Daoy (cell line): ENCODE data around the gene TMEM109. TPM values are rescaled to one million over a fixed set of nuclear protein-coding genes. Genes with fewer than 3 reads are reported as not detected.

Experiments used
- DNase-seq: peaks from one replicate; pipeline ENCODE4 v3.0.0-alpha.2; 2015; ENCODE audit warnings: low read depth
- total RNA-seq: library from RNA; depleted of rRNA; stranded (reverse); fragments of >200 nt; shearing (Covaris generic); gene quantifications from 2 replicates; pipeline ENCODE4 v1.2.3, GENCODE V29; 2014

Gene TMEM109
- total RNA-seq, 1 experiment from 2014 or later: 54.5 TPM

DNA sequence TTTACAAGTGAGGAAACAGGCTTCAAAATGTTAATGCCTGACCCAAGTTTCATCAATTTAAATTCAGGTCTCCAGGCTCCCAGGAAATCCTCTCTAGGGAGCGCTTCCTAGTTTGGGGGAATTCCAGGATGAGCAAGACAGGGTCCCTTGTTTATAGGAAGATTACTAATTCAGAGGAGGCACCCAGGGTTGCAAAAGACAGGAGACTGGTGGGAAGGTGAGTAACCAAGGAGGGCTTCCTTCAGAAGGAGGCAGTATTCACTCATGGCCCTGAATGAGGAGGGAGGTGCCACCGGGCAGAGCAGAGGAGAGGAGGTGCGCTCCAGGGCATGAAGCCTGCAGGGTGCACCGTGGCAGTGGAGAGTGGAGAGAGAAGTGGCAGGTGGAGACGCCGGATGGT, 11.9 kb downstream of the TMEM109 start:
- peak; percentile 76 for DNase-seq

DNA sequence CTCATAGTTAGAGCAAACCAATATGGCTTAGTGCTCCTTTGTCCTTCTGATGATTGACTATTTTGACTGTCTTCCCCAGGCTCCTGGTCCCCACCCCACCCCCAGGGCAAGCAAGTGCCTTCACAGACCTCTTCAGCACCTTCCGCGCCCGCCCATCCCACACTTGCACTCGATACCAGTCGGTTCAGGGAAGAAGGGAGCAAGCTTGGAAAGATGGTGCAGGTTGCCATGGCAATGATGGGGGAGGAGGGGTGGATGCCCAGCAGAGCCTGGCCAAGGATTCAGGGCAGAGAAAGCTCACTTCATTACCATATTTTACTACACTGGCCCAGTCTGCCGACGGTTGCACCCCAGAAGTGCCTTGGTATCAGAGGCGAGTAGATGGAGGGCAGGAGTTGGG, 12.5 kb downstream of the TMEM109 start:
- no peak for DNase-seq

DNA sequence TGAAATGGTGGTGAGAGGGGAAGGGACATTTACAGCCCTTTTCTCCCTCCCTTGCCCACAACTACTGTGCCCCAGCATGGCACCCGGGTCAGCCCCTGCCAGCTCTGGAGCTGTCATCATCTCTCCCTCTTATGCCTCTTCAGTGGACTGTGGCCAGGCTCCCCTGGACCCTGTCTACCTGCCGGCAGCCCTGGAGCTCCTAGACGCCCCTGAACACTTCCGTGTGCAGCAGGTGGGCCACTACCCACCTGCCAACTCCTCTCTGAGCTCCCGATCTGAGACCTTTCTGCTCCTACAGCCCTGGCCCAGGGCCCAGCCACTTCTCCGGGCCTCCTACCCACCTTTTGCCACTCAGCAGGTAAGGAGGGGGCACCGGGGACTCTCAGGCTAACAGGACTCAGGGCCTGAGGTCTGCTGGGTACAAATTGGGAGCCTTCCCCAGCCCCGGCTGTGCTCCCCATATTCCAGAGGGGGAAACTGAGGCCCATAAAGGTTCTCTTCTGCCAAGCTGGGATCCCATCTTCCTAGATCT, 13.2 kb downstream of the TMEM109 start:
- DNase-seq: no peak

DNA sequence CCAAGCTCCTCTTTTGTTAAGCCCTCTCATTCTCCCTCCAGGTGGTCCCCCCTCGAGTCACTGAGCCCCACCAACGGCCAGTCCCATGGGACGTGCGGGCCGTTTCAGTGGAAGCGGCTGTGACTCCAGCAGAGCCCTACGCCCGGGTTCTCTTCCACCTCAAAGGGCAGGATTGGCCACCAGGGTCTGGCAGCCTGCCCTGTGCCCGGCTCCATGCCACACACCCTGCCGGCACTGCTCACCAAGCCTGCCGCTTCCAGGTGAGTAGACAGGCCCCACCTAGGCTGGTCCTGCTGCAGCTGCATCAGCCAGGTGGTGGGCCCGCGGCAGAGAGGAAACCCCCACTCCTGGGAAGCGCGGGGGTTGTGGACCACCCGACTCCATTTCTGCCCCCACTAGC, 13.6 kb downstream of the TMEM109 start:
- no peak for DNase-seq

DNA sequence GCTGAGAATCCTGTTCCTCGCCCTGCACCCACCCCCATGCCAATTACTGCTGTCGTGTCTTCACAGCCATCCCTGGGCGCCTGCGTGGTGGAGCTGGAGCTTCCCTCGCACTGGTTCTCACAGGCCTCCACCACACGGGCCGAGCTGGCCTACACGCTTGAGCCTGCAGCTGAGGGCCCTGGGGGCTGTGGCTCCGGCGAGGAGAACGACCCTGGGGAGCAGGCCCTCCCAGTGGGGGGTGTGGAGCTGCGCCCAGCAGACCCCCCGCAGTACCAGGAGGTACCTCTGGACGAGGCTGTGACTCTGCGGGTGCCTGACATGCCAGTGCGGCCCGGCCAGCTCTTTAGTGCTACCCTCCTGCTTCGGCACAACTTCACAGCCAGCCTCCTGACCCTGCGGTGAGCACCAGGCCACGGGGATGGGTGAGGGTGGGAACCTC, 14.6 kb downstream of the TMEM109 start:
- DNase-seq: no peak

DNA sequence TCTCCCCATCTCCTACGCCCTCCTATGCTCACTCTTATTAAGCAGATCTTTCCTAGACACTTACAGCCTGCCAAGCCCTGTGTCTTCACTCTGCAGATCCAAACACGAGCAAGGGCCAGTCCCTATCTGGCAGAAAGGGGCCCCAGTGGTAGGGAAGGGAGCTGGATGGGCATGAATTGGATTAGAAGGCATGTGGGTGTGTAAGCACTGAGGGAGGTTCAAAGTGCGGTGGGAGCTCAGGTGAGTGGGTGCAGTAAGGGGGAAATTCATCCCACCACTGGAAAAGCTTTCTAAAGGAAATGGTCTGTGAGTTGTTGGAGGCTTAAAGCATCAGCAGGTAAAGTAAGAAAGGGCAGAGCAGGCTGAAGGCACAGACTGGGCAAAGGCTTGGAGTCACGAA, 15.8 kb downstream of the TMEM109 start:
- DNase-seq: no peak

DNA sequence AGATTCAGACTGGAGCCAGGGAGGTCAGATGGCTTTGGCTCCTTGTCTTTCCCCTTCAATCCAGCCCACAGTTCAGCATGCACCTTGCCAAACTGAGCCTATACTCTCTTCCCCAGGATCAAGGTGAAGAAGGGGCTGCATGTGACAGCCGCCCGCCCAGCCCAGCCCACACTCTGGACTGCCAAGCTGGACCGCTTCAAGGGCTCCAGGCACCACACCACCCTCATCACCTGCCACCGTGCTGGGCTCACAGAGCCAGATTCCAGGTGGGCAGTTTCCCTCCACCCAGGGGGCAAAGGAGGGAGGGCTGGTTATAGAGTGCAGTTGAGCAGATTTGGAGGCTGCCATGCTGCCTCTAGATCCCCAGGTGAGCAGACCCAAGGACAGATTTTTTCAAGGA, 16.4 kb downstream of the TMEM109 start:
- DNase-seq: no peak

DNA sequence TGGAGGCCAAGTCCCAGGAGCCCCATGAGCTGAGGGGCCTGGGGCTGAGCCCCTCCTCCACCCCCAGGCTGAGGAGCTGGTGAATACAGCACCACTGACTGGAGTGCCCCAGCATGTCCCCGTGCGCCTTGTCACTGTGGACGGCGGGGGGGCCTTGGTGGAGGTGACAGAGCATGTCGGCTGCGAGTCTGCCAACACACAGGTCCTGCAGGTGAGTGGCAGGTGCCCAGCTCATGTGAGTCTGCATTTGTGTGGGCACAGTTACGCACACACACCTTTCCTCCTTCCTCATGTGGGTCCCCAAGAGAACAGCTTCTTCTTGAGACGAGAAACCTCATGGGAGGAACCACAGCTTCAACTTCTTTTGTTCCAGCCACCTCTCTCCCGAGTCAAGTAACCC, 18.0 kb downstream of the TMEM109 start:
- DNase-seq: no peak

DNA sequence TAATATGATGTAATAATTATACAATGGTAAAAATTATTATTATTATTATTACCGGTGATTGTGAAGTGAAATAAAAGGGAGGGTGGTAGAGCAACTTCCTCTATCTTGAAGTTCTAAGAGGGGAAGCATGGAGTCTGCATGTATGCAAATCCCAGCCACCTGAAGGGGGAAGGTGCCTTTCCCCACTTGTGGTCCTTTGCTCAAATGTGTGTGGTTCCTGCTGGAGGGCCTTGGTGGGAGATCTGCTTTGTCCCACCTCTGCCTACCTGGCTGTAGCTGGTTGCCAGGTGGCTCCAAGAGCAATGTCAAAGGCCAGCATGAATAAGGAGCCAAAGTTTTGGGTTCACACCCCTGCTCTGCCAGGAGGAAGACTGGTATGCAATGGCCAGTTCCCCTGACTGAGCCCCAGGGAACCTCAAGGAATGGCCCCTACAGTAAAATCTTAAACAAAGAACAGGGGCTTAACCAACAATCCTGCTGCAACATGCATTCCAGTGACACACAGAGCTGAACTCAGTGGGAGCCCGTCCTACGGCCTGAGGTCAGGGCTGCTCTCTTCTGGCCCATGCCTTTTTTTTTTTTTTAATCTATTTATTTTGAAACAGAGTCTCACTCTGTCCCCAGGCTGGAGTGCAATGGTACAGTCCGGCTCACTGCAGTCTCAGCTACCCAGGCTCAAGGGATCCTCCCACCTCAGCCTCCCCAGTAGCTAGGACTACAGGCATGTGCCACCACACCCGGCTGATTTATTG, 18.8 kb downstream of the TMEM109 start:
- DNase-seq: no peak

DNA sequence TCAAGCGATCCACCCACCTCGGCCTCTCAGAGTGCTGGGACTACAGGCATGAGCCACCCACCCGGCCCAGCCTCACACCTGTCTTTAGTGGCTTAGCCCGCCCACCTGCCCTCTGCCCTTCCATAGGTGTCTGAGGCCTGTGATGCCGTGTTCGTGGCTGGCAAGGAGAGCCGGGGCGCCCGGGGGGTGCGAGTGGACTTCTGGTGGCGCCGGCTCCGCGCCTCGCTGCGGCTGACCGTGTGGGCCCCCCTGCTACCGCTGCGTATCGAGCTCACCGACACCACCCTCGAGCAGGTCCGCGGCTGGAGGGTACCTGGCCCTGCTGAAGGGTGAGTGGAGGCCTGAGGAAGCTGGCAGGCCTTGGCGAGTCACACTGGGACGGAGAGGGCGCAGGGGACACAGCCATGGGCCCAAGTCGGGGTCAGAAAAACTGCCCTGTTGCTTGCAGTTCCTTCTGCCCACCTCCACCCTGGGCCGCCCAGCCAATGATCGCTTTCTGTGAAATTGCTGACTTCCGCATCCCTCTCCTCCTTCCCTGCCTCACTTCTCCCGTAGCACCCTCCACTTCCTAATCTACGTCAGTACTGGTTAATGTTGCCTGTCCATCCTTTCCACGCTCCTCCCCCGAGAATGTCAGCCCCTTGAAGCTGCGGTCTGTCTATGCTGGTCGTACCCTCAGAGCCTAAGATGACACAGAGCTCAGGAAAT, 19.6 kb downstream of the TMEM109 start:
- DNase-seq: no peak

DNA sequence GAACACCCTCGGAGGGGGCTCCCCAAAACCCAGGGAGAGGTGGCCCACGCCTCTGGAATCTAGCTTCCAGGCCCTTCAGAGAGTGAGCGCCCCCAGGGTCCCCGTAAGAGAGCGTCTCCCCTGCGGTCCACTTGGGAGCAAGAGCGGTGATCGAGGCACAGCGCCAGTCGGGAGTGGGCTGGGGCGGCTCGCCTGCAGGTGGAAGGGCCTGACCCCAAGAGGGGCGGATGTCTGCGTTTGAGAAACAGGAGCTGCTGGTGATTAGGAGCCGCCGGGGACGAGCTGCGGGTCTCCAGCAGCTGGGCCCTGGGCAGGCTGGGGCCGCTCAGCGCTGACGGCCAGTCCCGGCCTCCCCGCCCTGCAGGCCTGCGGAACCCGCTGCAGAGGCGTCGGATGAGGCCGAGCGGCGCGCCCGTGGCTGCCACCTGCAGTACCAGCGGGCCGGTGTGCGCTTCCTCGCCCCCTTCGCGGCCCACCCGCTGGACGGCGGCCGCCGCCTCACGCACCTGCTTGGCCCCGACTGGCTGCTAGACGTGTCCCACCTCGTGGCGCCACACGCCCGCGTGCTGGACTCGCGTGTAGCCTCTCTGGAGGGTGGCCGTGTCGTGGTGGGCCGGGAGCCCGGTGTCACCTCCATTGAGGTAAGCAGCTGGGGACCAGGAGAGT, 20.3 kb downstream of the TMEM109 start:
- no peak for DNase-seq

DNA sequence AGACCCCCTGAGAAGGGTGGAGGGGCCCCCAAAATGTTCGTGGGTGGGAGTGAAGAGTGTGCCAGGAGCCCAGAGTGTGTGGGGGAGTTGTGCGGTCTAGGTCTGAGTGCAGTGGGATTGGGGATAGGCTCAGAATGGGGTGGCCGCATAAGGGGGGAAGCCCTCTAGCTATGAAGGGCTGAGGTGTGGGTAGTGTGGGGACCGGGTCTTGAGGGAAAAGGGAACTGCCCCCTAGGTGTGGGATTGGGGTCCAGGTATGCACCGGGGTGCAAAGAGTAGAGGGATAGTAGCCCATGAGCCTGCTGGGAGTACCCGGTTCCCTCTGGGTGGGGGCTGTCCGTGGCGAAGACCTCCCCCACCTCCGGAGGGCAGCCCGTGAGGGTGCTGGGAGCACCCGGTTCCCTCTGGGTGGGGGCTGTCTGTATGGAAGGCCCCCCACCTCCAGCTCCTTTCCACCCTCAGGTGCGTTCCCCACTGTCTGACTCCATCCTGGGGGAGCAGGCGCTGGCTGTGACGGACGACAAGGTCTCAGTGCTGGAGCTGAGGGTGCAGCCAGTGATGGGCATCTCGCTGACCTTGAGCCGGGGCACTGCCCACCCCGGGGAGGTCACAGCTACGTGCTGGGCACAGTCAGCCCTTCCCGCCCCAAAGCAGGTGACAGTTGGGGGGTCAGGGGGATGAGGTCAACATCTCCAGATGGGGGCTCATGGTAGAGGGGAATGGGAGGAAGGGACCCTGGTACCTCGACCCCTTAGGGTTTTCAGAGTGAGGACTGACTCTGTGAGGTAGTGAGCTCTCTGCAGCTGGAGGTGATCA, 21.0 kb downstream of the TMEM109 start:
- DNase-seq: no peak

DNA sequence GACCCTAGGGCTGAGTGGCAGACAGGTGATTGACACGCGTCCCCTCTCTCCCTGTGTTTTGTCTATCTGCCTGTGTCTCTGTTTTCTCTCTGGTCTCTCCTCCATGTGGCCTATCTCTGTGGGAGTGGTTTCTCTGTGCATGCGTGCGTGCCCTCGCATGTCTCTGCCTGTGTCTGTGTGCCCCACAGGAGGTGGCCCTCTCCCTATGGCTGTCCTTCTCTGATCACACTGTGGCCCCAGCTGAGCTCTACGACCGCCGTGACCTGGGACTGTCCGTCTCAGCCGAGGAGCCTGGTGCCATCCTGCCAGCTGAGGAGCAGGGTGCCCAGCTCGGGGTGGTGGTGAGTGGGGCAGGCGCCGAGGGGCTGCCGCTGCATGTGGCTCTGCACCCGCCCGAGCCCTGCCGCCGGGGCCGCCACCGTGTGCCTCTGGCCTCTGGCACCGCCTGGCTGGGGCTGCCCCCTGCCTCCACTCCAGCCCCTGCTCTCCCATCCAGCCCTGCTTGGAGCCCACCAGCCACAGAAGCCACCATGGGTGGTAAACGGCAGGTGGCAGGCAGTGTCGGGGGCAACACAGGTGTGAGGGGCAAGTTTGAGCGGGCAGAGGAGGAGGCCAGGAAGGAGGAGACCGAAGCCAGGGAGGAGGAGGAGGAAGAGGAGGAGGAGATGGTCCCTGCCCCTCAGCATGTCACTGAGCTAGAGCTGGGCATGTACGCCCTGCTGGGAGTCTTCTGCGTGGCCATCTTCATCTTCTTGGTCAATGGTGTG, 21.9 kb downstream of the TMEM109 start:
- DNase-seq: no peak

DNA sequence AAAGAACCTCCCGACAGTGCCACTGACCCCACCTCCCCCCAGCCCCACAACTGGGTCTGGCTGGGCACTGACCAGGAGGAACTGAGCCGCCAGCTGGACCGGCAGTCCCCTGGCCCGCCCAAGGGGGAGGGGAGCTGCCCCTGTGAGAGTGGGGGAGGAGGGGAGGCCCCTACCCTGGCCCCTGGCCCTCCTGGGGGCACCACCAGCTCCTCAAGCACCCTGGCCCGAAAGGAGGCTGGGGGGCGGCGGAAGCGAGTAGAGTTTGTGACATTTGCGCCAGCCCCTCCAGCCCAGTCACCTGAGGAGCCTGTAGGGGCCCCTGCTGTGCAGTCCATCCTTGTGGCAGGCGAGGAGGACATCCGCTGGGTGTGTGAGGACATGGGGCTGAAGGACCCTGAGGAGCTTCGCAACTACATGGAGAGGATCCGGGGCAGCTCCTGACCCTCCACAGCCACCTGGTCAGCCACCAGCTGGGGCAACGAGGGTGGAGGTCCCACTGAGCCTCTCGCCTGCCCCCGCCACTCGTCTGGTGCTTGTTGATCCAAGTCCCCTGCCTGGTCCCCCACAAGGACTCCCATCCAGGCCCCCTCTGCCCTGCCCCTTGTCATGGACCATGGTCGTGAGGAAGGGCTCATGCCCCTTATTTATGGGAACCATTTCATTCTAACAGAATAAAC, 22.6 kb downstream of the TMEM109 start:
- DNase-seq: no peak

DNA sequence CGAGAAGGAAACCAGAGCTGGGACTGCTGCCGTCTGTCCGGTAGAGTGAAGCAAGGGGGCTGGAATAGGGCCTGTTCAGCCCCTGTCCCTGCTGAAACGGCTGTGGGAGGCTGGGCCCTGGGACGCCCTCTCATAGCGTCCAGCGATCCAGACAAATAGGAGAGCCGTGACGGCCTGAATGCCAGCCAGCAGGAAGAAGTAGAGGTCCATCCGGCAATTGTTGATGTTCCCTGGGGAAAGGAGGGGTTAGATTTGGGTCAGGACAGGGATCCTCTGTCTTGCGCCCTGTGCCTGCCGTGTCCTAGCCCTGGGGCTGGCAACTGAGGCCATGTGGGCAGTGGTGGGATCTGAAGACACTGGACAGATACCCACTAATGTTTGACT, 23.2 kb downstream of the TMEM109 start:
- no peak for DNase-seq

DNA sequence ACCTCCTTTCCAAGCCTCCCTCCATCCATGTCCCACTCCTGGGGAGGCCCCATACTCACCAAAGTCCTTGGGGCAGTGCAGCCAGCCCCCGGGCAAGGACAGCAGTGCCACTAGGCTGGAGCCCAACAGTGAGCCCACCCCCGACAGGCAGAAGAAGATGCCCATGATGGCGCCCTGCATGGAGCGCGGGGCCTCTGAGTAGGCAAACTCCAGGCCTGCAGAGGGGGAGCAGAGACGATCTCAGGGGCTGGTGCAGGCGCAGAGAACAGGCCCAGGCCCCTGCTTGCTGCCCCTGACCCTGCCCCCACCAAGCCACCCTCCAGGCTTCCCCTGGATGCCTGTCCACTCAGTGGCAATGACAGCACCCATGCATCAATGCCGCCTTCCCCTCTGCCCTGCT, 23.9 kb downstream of the TMEM109 start:
- no peak for DNase-seq

DNA sequence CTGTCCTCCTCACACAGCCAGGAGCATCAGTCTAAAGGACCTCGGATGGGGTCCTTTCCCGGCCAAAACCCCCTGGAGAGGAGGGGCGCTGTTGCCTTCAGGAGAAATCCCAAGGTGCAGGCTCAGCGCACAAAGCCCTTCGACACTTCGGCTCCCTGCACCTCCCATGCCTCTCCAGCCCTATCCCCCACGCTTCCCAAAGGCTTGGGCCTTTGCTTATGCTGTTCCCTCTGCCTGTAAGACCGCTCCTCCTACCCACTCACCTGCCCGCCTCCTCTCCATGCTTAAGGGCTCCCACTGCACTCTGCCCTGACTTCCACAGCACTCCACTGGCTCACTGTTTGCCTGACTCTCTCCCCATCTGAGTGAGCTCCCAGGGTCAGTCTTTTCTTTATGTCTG, 24.5 kb downstream of the TMEM109 start:
- no peak for DNase-seq

DNA sequence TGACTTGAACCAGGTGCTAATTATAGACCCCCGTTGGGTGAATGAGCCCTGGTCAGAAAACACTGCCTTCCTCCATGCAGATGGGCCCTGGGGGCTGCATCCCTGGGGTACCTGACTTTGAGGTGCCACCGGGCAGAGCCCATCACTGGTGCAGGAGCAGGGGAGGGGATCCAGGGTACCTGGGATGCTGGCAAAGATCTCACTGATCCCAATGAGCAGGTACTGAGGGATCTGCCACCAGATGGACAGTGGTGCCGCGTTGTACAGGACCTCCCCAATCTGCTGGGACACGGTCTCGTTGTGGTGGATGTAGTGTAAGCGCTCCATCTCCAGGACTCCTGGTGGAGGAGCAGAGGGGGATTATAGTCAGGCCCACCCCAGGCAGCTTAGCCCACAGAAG, 25.3 kb downstream of the TMEM109 start:
- DNase-seq: no peak

DNA sequence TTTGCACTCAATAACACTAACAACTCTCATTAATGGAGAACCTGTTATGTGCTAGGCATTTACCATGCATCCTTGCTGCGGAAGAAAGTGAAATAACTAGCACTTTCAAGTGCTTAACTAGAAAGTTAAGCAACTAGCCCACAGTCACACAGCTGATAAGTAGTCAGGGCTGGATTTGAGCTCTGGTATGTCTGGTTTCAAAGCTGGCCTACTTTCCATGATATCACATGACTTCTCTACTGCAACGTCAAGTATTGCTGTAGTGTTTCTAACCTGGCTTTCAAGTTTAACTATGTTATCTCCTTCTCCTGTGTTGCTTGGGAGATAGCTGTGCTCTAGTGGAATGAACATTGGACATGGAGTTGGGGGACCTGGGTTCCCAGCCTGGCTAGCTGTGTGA, 25.9 kb downstream of the TMEM109 start:
- DNase-seq: no peak

DNA sequence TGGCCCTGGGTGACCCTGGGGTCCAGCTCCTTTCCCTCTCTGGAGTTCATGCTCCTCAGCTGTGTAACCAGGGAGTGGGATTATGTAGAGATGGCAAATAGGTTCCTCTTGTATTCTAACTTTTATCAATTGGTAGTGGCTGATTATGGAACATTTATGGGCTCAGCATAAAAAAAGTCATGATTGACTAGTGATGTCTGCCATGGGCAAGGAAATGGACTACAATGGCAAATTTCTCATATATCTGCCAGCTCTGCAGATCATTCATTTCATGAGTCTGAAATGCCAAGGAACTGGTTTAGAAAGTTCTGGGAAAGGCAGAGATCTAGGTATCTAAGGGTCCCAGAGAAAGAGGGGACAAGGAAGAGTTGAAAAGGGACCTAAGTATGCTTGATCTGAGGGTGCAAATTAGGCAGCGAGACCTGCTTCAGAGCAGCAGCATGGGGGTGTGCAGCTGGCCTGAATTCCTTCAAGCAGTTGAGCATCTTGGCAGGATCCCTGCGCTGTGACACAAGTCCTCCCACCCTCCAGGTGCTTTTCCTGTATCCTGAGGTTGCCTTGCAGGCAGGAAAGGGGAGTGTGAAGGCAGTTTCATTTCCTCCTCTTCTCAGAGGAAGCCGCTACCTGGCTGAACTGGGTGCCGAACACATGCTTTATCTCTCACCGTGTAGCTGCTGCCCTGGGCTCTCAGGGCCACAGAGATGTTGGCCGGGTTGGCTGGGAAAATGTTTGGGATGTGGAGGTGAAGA, 27.6 kb downstream of the TMEM109 start:
- no peak for DNase-seq
